Measurements from ENCODE around the gene PARP12. TPM values are rescaled to one million over a fixed set of nuclear protein-coding genes. Genes with fewer than 3 reads are reported as not detected.

Gene PARP12
- total and polyA plus RNA-seq, 2 of the 8 experiments (the other 6 are each of a cell fraction or from before 2014, with no cell fraction given): 9.0 to 21.5 TPM

GRCh38 chr7:140045697-140046096 is 17.1 kb downstream of the PARP12 start:
- no peaks in the 10 kb centered on the region for H3K4me1 ChIP-seq (replicated peaks in 1 of 4; ENCODE audit: control insufficient read depth in 3 of 4, insufficient read depth in 4 of 4, low read length in 3 of 4)
- no peaks in the 10 kb centered on the region for H3K36me3 ChIP-seq (ENCODE audit: control insufficient read depth in 2 of 4, insufficient read depth in 4 of 4, low read length in 3 of 4)
- no peak overlapping the region for H3K4me2 ChIP-seq (ENCODE audit: insufficient read depth in 1 of 2, low read depth in 2 of 2, low read length in 2 of 2)
- no peak overlapping the region for H3K56ac ChIP-seq (replicated peaks; ENCODE audit: insufficient read length, low read depth, low read length)
- no peaks in the 10 kb centered on the region for H3K27me3 ChIP-seq (replicated peaks in 1 of 4; ENCODE audit: control insufficient read depth in 3 of 4, extremely low read depth in 1 of 4, insufficient read depth in 3 of 4, low read length in 3 of 4)
- H3K4ac ChIP-seq (replicated peaks; ENCODE audit: insufficient read length, low read depth, low read length): no peak overlapping the region
- H3K14ac ChIP-seq (ENCODE audit: insufficient read length): no peak overlapping the region
- H3K9me3 ChIP-seq (ENCODE audit: insufficient read depth in 2 of 2, low read depth in 1 of 2, low read length in 1 of 2): no peaks in the 10 kb centered on the region
- H4K20me1 ChIP-seq (replicated peaks in 1 of 2; ENCODE audit: control insufficient read depth in 1 of 2, insufficient read depth in 2 of 2, low read length in 2 of 2): peaks cover 0 to 1% of the 10 kb centered on the region in 2 experiments
- 0 out of 2 replicates have a peak, but pooled peaks cover 1% of the 10 kb centered on the region for H3K23me2 ChIP-seq (ENCODE audit: low read depth, low read length)
- POLR2A ChIA-PET (ENCODE audit: partially characterized antibody): interaction anchor here (1.6 kb wide), 1 partner anchor 17 kb away, joined by 4 read pairs; the partner anchor contains the start of gene PARP12
- H2BK12ac ChIP-seq (ENCODE audit: low read depth, low read length): no peak overlapping the region
- no peak overlapping the region for H2BK20ac ChIP-seq (ENCODE audit: low read length)
- no peak overlapping the region for H3K18ac ChIP-seq (ENCODE audit: extremely low read depth, low read length)
- H2AK5ac ChIP-seq (ENCODE audit: low read depth, low read length): no peak overlapping the region
- WGBS, 2 experiments (ENCODE audit: extremely low coverage in 1 of 2, insufficient coverage in 1 of 2, insufficient read length in 1 of 2, insufficient replicate concordance in 2 of 2, low coverage in 1 of 2, low lambda C conversion rate in 2 of 2, missing lambda C conversion rate in 1 of 2): 87% methylated on average over 6 of the region's 6 CpGs; no CpG with 5 or more reads in 1 of the 2 experiments
- no peak overlapping the region for H4K5ac ChIP-seq (ENCODE audit: insufficient read length, low read depth, low read length)
- no peak overlapping the region for H3K9ac ChIP-seq (replicated peaks in 1 of 4; ENCODE audit: extremely low read depth in 1 of 4, low read depth in 3 of 4, low read length in 3 of 4)
- no peak overlapping the region for H4K8ac ChIP-seq (ENCODE audit: extremely low read depth, insufficient read depth, low read length)
- FAIRE-seq (no peak), DNase-seq (ENCODE audit: low read depth in 1 of 2, low spot score in 2 of 2) (peak in 1 of 2 experiments; percentile 13)
- H3K27ac ChIP-seq (ENCODE audit: low read depth, low read length): no peak overlapping the region
- H4K91ac ChIP-seq (replicated peaks; ENCODE audit: insufficient read length, low read length): no peak overlapping the region
- no peaks in the 10 kb centered on the region for H3K79me2 ChIP-seq (ENCODE audit: control insufficient read depth in 1 of 2, insufficient read depth in 2 of 2, low read length in 2 of 2)
- CTCF ChIA-PET (ENCODE audit: partially characterized antibody): no interaction called here
- no peak overlapping the region for H2BK15ac ChIP-seq (ENCODE audit: low read length)
- no peak overlapping the region for H2AFZ ChIP-seq (ENCODE audit: low read length)
- H3K4me3 ChIP-seq (ENCODE audit: extremely low read depth in 1 of 4, insufficient read depth in 2 of 4, low read depth in 3 of 4, low read length in 4 of 4): no peak overlapping the region
- TF ChIP-seq GTF2F1 (IDR thresholded peaks at IDR 0.05; ENCODE audit: borderline replicate concordance, low read depth, low read length) (no peak), TAF7 (optimal IDR thresholded peaks at IDR 0.05; ENCODE audit: borderline replicate concordance, low read depth, low read length) (no peak), SAP30 (IDR thresholded peaks at IDR 0.05; ENCODE audit: insufficient read depth, insufficient replicate concordance, low read length) (no peak), MAFK (IDR thresholded peaks at IDR 0.05; ENCODE audit: low read depth, low read length) (no peak), KDM5A (IDR thresholded peaks at IDR 0.05; ENCODE audit: low read length) (no peak), GABPA (IDR thresholded peaks at IDR 0.05; ENCODE audit: borderline replicate concordance, insufficient read depth, low read length) (no peak), KDM4A (IDR thresholded peaks at IDR 0.05; ENCODE audit: low read depth, low read length, severe bottlenecking) (no peak), CBX5 (IDR thresholded peaks at IDR 0.05; ENCODE audit: low read depth, low read length) (no peak)
- H2BK5ac ChIP-seq (ENCODE audit: low read depth, low read length): no peak overlapping the region; the same call in 1 of the 2 replicates
- no peaks in the 10 kb centered on the region for H3K79me1 ChIP-seq (ENCODE audit: low read depth, low read length)
- H3K23ac ChIP-seq (ENCODE audit: insufficient read length): no peak overlapping the region
- H2BK120ac ChIP-seq (replicated peaks; ENCODE audit: low read depth, low read length): no peak overlapping the region

Data from H1 (cell line).